GM12874 (cell line): ENCODE measurements around the gene DERL2.

Source experiments
- CTCF ChIP-seq: IDR thresholded peaks from 2 replicates; pipeline ENCODE4 v1.5.1; 2011; ENCODE audit warnings: low read depth, mild to moderate bottlenecking, control low read depth, low read length, moderate library complexity; ENCODE audit not compliant: insufficient read depth

Gene DERL2

GRCh38 chr17:5481451-5481850, 4.5 kb downstream of the DERL2 start:
- no peak for TF ChIP-seq CTCF

- no peak for TF ChIP-seq CTCF
These were observed 5.0 kb downstream of the DERL2 start for GRCh38 chr17:5480962-5481361.

- TF ChIP-seq CTCF, result no peak
These were observed 7.0 kb downstream of the DERL2 start for GRCh38 chr17:5478992-5479391.

- TF ChIP-seq CTCF, result no peak
These were observed 12.1 kb downstream of the DERL2 start for GRCh38 chr17:5473906-5474305.

- no peak for TF ChIP-seq CTCF
These were observed 13.5 kb downstream of the DERL2 start for GRCh38 chr17:5472511-5472910.

- TF ChIP-seq CTCF, result no peak
These were observed 17.9 kb downstream of the DERL2 start for GRCh38 chr17:5468075-5468473.

GRCh38 chr17:5467416-5467815, 18.6 kb downstream of the DERL2 start:
- TF ChIP-seq CTCF, result no peak

GRCh38 chr17:5466295-5466694, 19.7 kb downstream of the DERL2 start:
- TF ChIP-seq CTCF, result no peak
